T-helper 1 cell treated with Interleukin-12 subunit alpha and Interleukin-12 subunit beta and Interleukin-4 antibody, amounts not matched to agents 30 μg/mL and 1 μg/mL, for 36 hours (primary cell): ENCODE measurements around the gene MAP6.

Experiments
- H3K27ac Mint-ChIP-seq: one replicate; pipeline ENCODE4 v1.8.0; 2021; ENCODE audit warnings: mild to moderate bottlenecking, mixed read lengths
- H3K27me3 Mint-ChIP-seq: one replicate; pipeline ENCODE4 v1.8.0; 2021; ENCODE audit warnings: low read depth, mixed read lengths
- H3K36me3 Mint-ChIP-seq: one replicate; pipeline ENCODE4 v1.8.0; 2021; ENCODE audit warnings: low read depth, mixed read lengths
- H3K4me1 Mint-ChIP-seq: one replicate; pipeline ENCODE4 v1.8.0; 2021; ENCODE audit warnings: low read depth, mixed read lengths
- H3K4me3 Mint-ChIP-seq: one replicate; pipeline ENCODE4 v1.8.0; 2021; ENCODE audit warnings: mild to moderate bottlenecking, moderate library complexity, mixed read lengths
- H3K9me3 Mint-ChIP-seq: one replicate; pipeline ENCODE4 v1.8.0; 2021; ENCODE audit warnings: mixed read lengths

MAP6 gene

DNA sequence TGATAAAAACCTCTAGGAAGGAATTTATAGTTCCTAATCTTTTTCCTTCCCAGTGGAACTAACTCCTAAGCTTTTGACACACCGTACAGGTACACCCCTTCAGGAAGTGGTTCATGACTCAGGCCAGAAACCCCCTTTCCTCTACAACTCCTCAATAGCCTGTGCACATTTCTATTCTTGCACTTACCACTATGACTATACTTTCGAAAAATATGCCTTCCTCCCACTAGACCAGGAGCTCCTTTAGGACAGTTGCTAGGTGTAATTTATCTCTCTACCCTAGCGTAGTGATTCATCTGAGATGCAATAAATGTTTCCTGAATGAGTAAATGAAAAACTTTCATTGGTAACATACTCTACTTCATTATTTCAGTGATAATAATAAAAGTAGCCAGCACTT, 14.5 kb downstream of the MAP6 start:
- H3K36me3 Mint-ChIP-seq: no peaks in the 10 kb centered on the region
- H3K4me3 Mint-ChIP-seq: no peak overlapping the region
- H3K9me3 Mint-ChIP-seq: no peaks in the 10 kb centered on the region
- H3K27ac Mint-ChIP-seq: no peak overlapping the region
- H3K4me1 Mint-ChIP-seq: peaks cover 15% of the 10 kb centered on the region
- H3K27me3 Mint-ChIP-seq: peaks cover 19% of the 10 kb centered on the region

DNA sequence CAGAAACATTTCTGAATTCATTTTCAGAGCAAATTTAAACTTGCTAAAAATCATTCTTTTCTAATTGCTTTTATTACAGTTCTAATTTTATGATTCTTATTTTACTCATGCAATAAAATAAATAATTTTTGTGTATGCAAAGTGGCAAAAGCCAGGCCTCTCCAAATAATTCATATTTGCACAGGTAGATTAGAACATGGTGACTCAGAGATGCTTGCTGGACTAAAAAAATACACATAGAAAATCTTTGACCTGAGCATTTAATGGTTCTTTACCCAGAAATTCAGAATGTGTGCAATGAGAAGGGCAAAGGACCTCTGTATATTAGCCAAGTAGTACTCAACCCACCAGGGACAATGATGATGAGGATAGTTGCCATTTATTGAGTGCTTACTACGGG, 15.3 kb downstream of the MAP6 start:
- no peaks in the 10 kb centered on the region for H3K36me3 Mint-ChIP-seq
- H3K27me3 Mint-ChIP-seq: peaks cover 11% of the 10 kb centered on the region
- H3K9me3 Mint-ChIP-seq: no peaks in the 10 kb centered on the region
- no peak overlapping the region for H3K27ac Mint-ChIP-seq
- H3K4me1 Mint-ChIP-seq: peaks cover 15% of the 10 kb centered on the region
- no peak overlapping the region for H3K4me3 Mint-ChIP-seq

DNA sequence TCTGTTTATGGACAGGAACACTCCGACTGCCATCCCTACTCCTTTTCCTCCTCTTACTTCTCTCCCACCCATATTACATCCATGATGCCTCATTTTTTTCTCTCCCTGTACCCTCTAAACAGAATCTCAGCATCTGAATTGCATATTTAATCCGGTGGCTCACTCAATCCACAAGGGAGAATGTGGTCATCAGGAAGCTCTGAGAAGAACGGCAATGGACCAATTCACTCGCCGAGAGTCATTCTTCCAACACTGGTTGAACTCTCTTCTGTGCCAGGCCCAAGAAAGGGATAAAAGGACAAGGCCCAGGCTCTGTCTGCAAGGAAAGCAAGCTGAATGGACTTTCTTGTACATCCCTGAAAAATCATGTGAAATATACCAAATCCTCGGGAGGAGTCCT, 15.9 kb downstream of the MAP6 start:
- H3K4me1 Mint-ChIP-seq: peaks cover 15% of the 10 kb centered on the region
- peaks cover 9% of the 10 kb centered on the region for H3K27me3 Mint-ChIP-seq
- H3K9me3 Mint-ChIP-seq: no peaks in the 10 kb centered on the region
- H3K36me3 Mint-ChIP-seq: no peaks in the 10 kb centered on the region
- H3K4me3 Mint-ChIP-seq: no peak overlapping the region
- H3K27ac Mint-ChIP-seq: no peak overlapping the region

DNA sequence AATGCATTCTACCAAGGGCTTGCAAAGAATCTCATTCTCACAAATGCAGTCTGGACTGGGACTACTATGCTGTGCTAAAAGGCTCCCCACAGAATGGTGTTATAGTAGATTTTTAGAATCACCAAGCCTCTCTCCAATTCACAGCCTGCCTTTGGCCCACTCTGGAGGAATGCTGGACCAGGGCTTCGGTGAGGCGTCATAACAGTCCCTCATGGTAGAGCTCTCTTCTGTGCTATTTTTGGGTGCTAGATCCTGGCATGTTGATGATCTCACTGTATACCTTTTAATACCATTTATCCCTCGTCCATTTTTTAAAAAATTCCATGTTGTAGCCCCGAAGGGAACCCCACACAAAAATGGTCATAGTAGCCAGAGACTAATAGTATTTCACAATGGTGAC, 17.6 kb downstream of the MAP6 start:
- H3K4me3 Mint-ChIP-seq: no peak overlapping the region
- no peaks in the 10 kb centered on the region for H3K36me3 Mint-ChIP-seq
- no peak overlapping the region for H3K27ac Mint-ChIP-seq
- H3K4me1 Mint-ChIP-seq: peaks cover 13% of the 10 kb centered on the region
- H3K27me3 Mint-ChIP-seq: peaks cover 16% of the 10 kb centered on the region
- no peaks in the 10 kb centered on the region for H3K9me3 Mint-ChIP-seq

DNA sequence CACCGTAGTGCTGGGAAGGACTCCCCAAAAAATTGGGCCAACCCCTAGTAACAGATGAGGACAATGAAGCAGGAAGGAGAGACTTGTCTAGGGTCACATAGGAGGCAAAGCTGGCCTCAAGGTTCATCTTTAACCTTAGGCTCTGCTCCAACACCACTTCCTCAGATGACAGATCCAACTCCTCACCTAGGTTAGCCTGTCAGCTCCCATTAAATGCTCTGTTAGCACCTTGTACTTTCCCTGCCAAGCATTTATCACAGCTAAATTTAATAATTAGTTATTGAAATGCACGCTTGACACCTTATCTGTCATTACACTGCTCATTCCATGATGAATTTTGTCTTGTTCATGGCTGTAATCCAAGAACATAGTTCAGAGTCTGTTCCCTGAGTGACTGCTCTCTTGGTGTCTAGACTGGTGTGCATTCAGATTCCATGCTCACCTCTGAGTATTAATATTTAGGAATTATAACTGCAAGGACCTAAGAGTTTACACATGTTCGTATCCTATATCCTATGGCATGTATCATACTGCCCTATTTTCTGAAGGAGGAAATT, 18.6 kb downstream of the MAP6 start:
- no peak overlapping the region for H3K4me3 Mint-ChIP-seq
- H3K9me3 Mint-ChIP-seq: no peaks in the 10 kb centered on the region
- no peaks in the 10 kb centered on the region for H3K36me3 Mint-ChIP-seq
- H3K4me1 Mint-ChIP-seq: peaks cover 10% of the 10 kb centered on the region
- H3K27ac Mint-ChIP-seq: no peak overlapping the region
- H3K27me3 Mint-ChIP-seq: peaks cover 24% of the 10 kb centered on the region

DNA sequence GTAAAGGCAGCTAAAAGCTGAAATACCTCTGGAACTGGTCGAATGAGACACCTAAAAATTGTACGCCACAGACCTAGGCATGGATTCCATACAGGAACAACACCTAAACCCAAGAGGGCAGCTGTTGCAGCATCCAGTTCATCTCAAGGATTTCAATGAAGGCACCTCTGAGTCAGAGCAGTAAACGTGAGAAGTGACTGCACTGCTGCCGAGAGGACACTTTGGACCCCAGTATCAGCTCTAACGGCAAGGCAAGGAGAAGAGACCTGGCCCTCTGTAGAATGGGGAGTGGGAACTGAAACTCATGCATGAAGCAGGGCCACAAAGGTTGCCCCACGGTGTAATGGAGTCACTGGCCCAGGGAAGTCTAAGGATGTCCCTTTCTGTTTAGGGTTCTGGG, 23.9 kb downstream of the MAP6 start:
- Mint-ChIP-seq H3K4me1 (no peaks in the 10 kb centered on the region), H3K9me3 (no peaks in the 10 kb centered on the region), H3K36me3 (no peaks in the 10 kb centered on the region), H3K4me3 (no peak overlapping the region), H3K27ac (no peak overlapping the region), H3K27me3 (peaks cover 32% of the 10 kb centered on the region)

DNA sequence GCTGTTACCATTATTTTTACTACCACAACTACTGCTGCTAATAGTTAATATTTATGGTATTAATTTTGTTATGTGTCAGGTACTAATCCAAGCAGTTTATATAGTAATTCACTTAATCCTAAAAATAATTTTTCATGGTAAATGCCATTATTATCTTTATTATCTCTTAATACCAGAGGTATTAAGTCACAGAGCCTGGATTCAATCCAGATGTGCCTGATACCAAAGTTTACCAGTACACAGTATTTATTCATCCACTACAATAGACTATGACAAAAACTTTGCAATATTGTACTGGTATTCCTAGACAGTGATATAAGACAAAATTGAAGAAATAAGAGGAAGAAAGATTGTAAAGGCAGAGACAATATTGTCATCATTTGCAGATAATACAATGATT, 24.5 kb downstream of the MAP6 start:
- no peaks in the 10 kb centered on the region for H3K4me1 Mint-ChIP-seq
- H3K4me3 Mint-ChIP-seq: no peak overlapping the region
- no peaks in the 10 kb centered on the region for H3K36me3 Mint-ChIP-seq
- peaks cover 32% of the 10 kb centered on the region for H3K27me3 Mint-ChIP-seq
- H3K9me3 Mint-ChIP-seq: no peaks in the 10 kb centered on the region
- H3K27ac Mint-ChIP-seq: no peak overlapping the region

DNA sequence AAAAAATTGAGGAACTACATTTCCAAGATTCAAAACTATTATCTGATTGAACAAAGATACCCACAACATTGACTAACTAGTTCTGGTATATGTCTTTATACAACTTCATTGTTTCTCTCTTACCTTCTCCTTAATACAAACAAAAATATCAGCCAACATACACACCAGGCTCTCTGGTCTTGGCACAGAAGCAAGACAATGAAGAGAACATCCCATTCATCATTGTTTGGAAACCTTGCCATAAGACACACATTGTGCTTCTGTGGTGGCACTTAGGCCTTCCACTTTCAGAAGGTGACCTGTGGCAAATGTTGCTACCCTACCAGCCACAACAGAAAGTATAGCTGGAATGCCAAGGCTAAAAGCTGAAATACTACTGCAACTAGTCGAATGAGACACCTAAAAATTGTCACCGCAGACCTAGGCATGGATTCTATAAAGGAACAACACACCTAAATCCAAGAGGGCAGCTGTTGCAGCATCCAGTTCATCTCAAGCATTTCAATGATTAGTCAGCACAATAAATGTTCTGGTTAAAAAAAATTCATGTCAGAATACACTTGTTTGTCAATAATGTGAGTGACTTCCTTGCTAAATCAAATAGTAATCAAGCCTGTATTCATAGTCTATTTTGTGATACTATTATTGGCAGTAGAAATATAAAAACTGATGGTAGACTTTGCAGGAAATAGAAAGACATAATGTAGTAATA, 26.3 kb downstream of the MAP6 start:
- H3K36me3 Mint-ChIP-seq: no peaks in the 10 kb centered on the region
- H3K4me3 Mint-ChIP-seq: no peak overlapping the region
- no peaks in the 10 kb centered on the region for H3K4me1 Mint-ChIP-seq
- no peak overlapping the region for H3K27ac Mint-ChIP-seq
- no peaks in the 10 kb centered on the region for H3K9me3 Mint-ChIP-seq
- peaks cover 37% of the 10 kb centered on the region for H3K27me3 Mint-ChIP-seq

DNA sequence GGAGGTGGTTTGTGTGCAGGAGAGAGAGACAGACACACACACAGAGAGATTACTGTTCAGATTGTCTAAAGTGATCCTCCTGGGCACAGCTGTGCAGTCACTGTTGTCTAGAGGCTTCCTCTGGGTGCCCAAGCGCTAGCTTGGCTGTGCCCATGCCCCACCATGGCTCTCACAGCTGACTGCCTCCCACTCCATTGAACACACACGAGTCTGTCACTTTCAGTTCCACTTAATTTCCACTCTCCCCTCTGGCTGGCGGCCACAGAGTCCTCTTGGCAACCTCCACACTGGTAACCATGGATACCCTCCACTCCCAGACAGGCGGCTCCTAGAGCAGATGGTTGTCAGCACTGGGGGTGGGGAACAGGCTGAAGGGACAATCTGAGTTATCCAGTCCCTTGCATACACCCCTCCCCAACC, 29.1 kb downstream of the MAP6 start:
- H3K9me3 Mint-ChIP-seq: no peaks in the 10 kb centered on the region
- H3K4me1 Mint-ChIP-seq: no peaks in the 10 kb centered on the region

DNA sequence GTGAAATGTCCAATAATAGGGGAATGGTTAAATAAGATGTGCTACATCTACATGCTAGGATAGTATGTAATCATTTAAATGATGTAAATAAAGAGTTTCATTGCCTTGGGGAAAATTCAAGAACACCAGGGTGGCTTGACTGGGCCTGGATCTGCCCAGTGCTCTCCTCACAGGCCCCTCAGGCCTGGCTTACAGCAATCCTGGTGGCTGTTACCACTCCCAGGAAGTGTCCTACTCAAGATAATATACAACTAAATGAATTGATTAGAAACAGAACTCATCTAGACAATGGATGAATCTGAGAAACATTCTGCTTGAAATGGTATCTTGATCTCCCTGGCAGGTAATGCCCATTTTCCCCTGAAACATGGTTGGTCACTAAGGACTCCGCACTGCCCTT, 30.8 kb downstream of the MAP6 start:
- Mint-ChIP-seq H3K4me1 (no peaks in the 10 kb centered on the region), H3K27me3 (peaks cover 45% of the 10 kb centered on the region), H3K4me3 (no peak overlapping the region), H3K9me3 (no peaks in the 10 kb centered on the region), H3K36me3 (no peaks in the 10 kb centered on the region), H3K27ac (no peak overlapping the region)

More for the DNA sequence above, 29.1 kb downstream of the MAP6 start:
- peaks cover 43% of the 10 kb centered on the region for H3K27me3 Mint-ChIP-seq
- H3K4me3 Mint-ChIP-seq: no peak overlapping the region
- H3K27ac Mint-ChIP-seq: no peak overlapping the region
- H3K36me3 Mint-ChIP-seq: no peaks in the 10 kb centered on the region

DNA sequence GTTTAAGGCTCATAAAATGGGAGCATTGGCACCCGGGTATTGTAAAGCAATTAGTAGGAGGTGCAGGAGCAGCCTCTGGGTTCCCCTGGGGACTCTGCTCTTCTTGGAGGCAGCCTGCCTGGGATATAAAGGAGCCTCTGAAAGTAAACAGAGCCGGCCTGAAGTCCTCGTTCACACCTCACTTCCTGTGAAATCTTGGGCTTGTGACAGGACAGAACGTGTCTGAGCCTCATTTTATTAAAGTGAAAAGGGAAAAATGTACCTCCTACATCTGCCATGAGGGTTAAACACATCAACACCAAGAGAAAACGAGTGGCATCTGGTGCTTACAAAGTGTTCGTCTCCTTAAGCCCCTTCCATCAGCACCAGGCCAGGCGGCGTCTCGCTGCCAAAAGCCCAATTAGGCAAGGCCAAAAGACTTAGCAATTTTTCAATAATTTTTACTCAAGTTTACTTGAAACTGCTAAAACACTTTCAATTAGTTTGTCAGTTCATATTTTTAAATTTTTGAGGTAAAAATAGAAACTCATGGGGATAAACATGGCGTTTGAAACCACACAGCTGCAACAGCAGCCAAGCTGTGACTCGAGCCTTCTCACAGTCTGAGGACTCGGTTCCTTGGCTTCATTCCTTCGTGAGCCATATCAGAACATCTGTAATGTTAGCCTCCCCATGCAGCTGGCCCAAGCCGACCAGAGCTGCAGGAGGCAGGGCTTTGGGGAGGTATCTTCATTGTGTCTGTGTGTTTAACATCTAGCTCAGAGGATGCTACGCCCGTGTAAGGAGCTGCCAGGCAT, 33.6 kb downstream of the MAP6 start:
- H3K4me3 Mint-ChIP-seq: no peak overlapping the region
- no peaks in the 10 kb centered on the region for H3K9me3 Mint-ChIP-seq
- H3K4me1 Mint-ChIP-seq: no peaks in the 10 kb centered on the region
- no peaks in the 10 kb centered on the region for H3K36me3 Mint-ChIP-seq
- no peak overlapping the region for H3K27ac Mint-ChIP-seq
- H3K27me3 Mint-ChIP-seq: peaks cover 66% of the 10 kb centered on the region

DNA sequence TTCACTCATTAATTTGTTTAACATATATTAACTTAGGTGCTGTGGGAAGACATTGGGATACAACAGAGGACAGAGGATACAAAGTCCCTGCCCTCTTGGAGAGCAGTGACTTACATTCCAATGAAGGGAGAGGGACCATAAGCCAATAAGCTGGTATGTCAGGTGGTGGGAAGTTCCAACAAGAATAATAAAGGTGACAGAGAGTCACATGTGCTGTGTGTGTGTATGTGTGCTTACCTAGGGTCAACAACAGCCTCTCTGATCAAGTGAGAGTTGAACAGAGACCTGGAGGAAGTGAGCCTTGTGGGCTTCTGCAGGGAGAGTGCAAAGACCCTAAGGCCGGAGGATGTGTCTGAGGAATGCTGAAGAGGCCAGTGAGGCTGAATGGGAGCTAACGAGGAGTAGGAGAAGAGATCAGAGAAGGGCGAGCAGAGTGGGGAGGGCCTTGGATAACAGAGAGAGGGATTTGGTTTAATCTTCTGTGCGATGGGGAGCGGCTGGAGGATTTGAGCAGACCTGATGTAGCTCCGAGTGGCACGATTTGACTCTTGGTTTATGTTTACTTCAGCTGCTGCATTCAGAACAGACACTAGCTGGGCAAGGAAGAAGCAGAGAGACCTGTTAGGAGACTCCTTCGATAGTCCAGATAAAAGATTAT, 35.3 kb downstream of the MAP6 start:
- Mint-ChIP-seq H3K36me3 (no peaks in the 10 kb centered on the region), H3K27me3 (peaks cover 69% of the 10 kb centered on the region), H3K9me3 (no peaks in the 10 kb centered on the region), H3K4me3 (no peak overlapping the region), H3K4me1 (no peaks in the 10 kb centered on the region), H3K27ac (no peak overlapping the region)

DNA sequence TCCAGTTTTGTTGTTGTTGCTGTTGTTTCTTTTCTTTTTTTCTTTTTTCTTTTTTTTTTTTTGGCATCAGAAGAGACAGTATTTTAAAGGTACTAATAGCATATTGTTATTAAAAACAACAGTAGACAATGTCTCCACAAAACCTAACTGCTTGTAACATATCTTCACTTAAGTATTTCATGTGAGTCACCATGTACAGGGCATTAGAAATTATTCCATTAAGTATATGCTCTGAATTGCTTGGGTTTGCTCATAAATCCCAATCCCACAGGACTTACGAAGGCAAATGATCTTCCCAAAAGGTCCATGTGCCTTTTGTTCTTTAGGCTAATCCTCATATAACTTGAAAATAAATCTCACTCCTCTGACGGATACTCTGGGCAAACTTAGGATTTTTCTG, 35.9 kb downstream of the MAP6 start:
- H3K36me3 Mint-ChIP-seq: no peaks in the 10 kb centered on the region
- no peak overlapping the region for H3K27ac Mint-ChIP-seq
- no peaks in the 10 kb centered on the region for H3K9me3 Mint-ChIP-seq
- H3K4me3 Mint-ChIP-seq: no peak overlapping the region
- peaks cover 70% of the 10 kb centered on the region for H3K27me3 Mint-ChIP-seq
- no peaks in the 10 kb centered on the region for H3K4me1 Mint-ChIP-seq

DNA sequence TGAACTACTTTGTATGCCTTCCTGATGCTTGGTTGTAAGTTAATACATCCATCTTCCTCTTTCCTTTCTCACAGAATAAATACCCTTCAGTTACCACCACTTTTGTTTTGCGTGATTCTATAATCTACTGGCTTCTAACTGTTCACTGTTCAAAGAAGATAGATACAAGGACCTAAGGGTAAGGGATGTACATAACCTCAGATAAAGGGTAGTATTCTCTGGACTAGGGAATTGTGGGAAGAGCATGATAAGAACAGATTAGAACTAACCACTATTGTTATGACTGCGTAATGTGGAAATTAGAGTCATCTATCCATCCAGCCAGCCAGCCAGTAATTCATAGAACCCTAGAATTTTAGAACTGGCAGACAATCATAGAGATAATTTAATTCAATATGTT, 36.4 kb downstream of the MAP6 start:
- Mint-ChIP-seq H3K27me3 (peaks cover 73% of the 10 kb centered on the region), H3K27ac (no peak overlapping the region), H3K4me3 (no peak overlapping the region), H3K36me3 (no peaks in the 10 kb centered on the region), H3K9me3 (no peaks in the 10 kb centered on the region), H3K4me1 (no peaks in the 10 kb centered on the region)
